CD14-positive monocyte (primary cell): ENCODE results near the gene SV2B. TPM values are rescaled to one million over a fixed set of nuclear protein-coding genes. Genes with fewer than 3 reads are reported as not detected.

ENCODE experiments used
- DNase-seq, 3 donors: peaks; one replicate each; pipeline ENCODE4 v3.0.0-alpha.2; 2011 to 2022
- H2AFZ ChIP-seq: 2 replicates; pipeline ENCODE4 v1.6.0; 2012; ENCODE audit warnings: mild to moderate bottlenecking, low read depth, low read length, inconsistent platforms; ENCODE audit not compliant: insufficient read depth, poor library complexity, severe bottlenecking
- H3K27ac ChIP-seq, 2 donors: 1 replicate in 1 of 2; 2 replicates in 1 of 2; pipeline ENCODE4 v1.5.1; 2012 to 2013; ENCODE audit warnings: low read length in 2 of 2, control low read depth in 1 of 2, inconsistent platforms in 1 of 2, low read depth in 1 of 2, mild to moderate bottlenecking in 1 of 2
- H3K27me3 ChIP-seq, 2 donors: one replicate each; pipeline versions ENCODE4 v1.6.0 to v1.6.1; 2011 to 2013; ENCODE audit warnings: low read length in 2 of 2; ENCODE audit not compliant: control insufficient read depth in 2 of 2, insufficient read depth in 2 of 2
- H3K36me3 ChIP-seq, 2 donors: replicated peaks in 1 of 2; 1 replicate in 1 of 2; 2 replicates in 1 of 2; pipeline versions ENCODE4 v1.5.1 to v1.6.1; 2012 to 2013; ENCODE audit warnings: low read length in 2 of 2, control low read depth in 1 of 2, inconsistent platforms in 1 of 2, mild to moderate bottlenecking in 1 of 2; ENCODE audit not compliant: insufficient read depth in 2 of 2, control insufficient read depth in 1 of 2
- H3K4me1 ChIP-seq, 2 donors: 1 replicate in 1 of 2; 2 replicates in 1 of 2; pipeline versions ENCODE4 v1.5.1 to v1.6.1; 2012 to 2013; ENCODE audit warnings: low read length in 2 of 2, control low read depth in 1 of 2, inconsistent platforms in 1 of 2, mild to moderate bottlenecking in 1 of 2, moderate library complexity in 1 of 2; ENCODE audit not compliant: insufficient read depth in 2 of 2, control insufficient read depth in 1 of 2
- H3K4me2 ChIP-seq: replicated peaks from 2 replicates; pipeline ENCODE3; 2012; ENCODE audit warnings: low read length, moderate library complexity, mild to moderate bottlenecking; ENCODE audit not compliant: poor library complexity, severe bottlenecking; ENCODE audit errors: extremely low read depth
- H3K4me3 ChIP-seq, 3 experiments: fragments of 200-600 bp in 1 of 3; sonication (generic) in 1 of 3; replicated peaks in 1 of 3; 1 replicate in 2 of 3; 2 replicates in 1 of 3; pipeline ENCODE4 v1.5.1; 2011 to 2013; ENCODE audit warnings: low read length in 3 of 3, mild to moderate bottlenecking in 3 of 3, control low read depth in 2 of 3, low read depth in 2 of 3, inconsistent platforms in 1 of 3, moderate library complexity in 1 of 3
- H3K79me2 ChIP-seq: 2 replicates; pipeline ENCODE4 v1.6.0; 2012; ENCODE audit warnings: mild to moderate bottlenecking, control low read depth, inconsistent platforms, low read length, moderate library complexity; ENCODE audit not compliant: insufficient read depth
- H3K9ac ChIP-seq: 2 replicates; pipeline ENCODE4 v1.6.0; 2017; ENCODE audit warnings: low read length, mild to moderate bottlenecking; ENCODE audit not compliant: insufficient read depth, poor library complexity, severe bottlenecking
- H3K9me3 ChIP-seq, 2 donors: replicated peaks in 1 of 2; 1 replicate in 1 of 2; 2 replicates in 1 of 2; pipeline versions ENCODE4 v1.5.1 to v1.6.1; 2012 to 2013; ENCODE audit warnings: low read length in 2 of 2, control low read depth in 1 of 2; ENCODE audit not compliant: control insufficient read depth in 1 of 2, insufficient read depth in 1 of 2
- H4K20me1 ChIP-seq: 2 replicates; pipeline ENCODE4 v1.6.0; 2012; ENCODE audit warnings: mild to moderate bottlenecking, low read length, control low read depth, moderate library complexity; ENCODE audit not compliant: insufficient read depth
- H3K27ac Mint-ChIP-seq, 7 donors: one replicate each; pipeline ENCODE4 v1.8.0; 2020; ENCODE audit warnings: mild to moderate bottlenecking in 7 of 7, mixed read lengths in 7 of 7, moderate library complexity in 6 of 7, inconsistent platforms in 2 of 7
- H3K27me3 Mint-ChIP-seq, 3 donors: one replicate each; pipeline ENCODE4 v1.8.0; 2021 to 2022; ENCODE audit warnings: low read depth in 3 of 3, mild to moderate bottlenecking in 3 of 3, mixed read lengths in 3 of 3, moderate library complexity in 3 of 3, inconsistent platforms in 1 of 3
- H3K36me3 Mint-ChIP-seq, 2 donors: one replicate each; pipeline ENCODE4 v1.8.0; 2020; ENCODE audit warnings: mixed read lengths in 2 of 2, inconsistent platforms in 1 of 2, mild to moderate bottlenecking in 1 of 2
- H3K4me1 Mint-ChIP-seq: one replicate; pipeline ENCODE4 v1.8.0; 2020; ENCODE audit warnings: mild to moderate bottlenecking, mixed read lengths
- H3K4me3 Mint-ChIP-seq, 2 donors: one replicate each; pipeline ENCODE4 v1.8.0; 2020; ENCODE audit warnings: mild to moderate bottlenecking in 2 of 2, mixed read lengths in 2 of 2, moderate library complexity in 1 of 2
- H3K9me3 Mint-ChIP-seq, 7 donors: one replicate each; pipeline ENCODE4 v1.8.0; 2020 to 2022; ENCODE audit warnings: mixed read lengths in 7 of 7, mild to moderate bottlenecking in 6 of 7, moderate library complexity in 6 of 7, inconsistent platforms in 2 of 7
- CTCF ChIP-seq: fragments of 200-600 bp; IDR thresholded peaks from one replicate; pipeline ENCODE4 v1.8.0; 2022; ENCODE audit warnings: antibody characterized with exemption, mild to moderate bottlenecking
- WGBS: methylation state at CpG from one replicate; pipeline ENCODE4 v1.1.5; 2013; ENCODE audit warnings: missing lambda C conversion rate; ENCODE audit not compliant: insufficient coverage; 5-methylcytosine and 5-hydroxymethylcytosine counted together
- intact Hi-C, 2 donors: fragments of 100-400 bp; cut with micrococcal nuclease; formaldehyde crosslinking; loops; one replicate each; pipeline versions ENCODE4 v1.15.0 to v1.15.1; 2023
- polyA plus RNA-seq, 3 donors: library from polyadenylated mRNA; depleted of rRNA in 1 of 3; unstranded in 2 of 3; stranded (reverse) in 1 of 3; fragments of 300-500 nt in 2 of 3; fragments of >200 nt in 1 of 3; fragmentation: Illumina TruSeq in 2 of 3; gene quantifications; 1 replicate in 2 of 3; 2 replicates in 1 of 3; pipeline ENCODE4 v1.2.3, GENCODE V29; 2012 to 2021

Gene SV2B
- polyA plus RNA-seq, 3 donors: not detected

- intact Hi-C loops: no loop called here
These were observed 103.7 kb downstream of the SV2B start for GRCh38 chr15:91203619-91204203.

GRCh38 chr15:91208371-91208770, 108.3 kb downstream of the SV2B start:
- WGBS: 100% methylated on average over 1 of the region's 1 CpG
- H3K4me3 Mint-ChIP-seq: no peak overlapping the region
- no peak for DNase-seq
- Histone ChIP-seq H2AFZ (no peak overlapping the region), H3K4me1 (no peaks in the 10 kb centered on the region), H4K20me1 (no peaks in the 10 kb centered on the region), H3K9ac (no peak overlapping the region), H3K79me2 (no peaks in the 10 kb centered on the region), H3K36me3 (no peaks in the 10 kb centered on the region), H3K27ac (no peak overlapping the region), H3K4me3 (no peak overlapping the region), H3K4me2 (no peak overlapping the region), H3K9me3 (no peaks in the 10 kb centered on the region), H3K27me3 (peaks cover 0 to 2% of the 10 kb centered on the region in 2 donors)
- H3K27me3 Mint-ChIP-seq: peaks cover 7 to 23% (median 10%) of the 10 kb centered on the region in 3 donors
- H3K27ac Mint-ChIP-seq: no peak overlapping the region
- no peaks in the 10 kb centered on the region for H3K4me1 Mint-ChIP-seq
- H3K9me3 Mint-ChIP-seq: peaks cover 0 to 3% (median 0%) of the 10 kb centered on the region in 7 donors
- no peak for TF ChIP-seq CTCF
- no peaks in the 10 kb centered on the region for H3K36me3 Mint-ChIP-seq
- intact Hi-C loops: no loop called here

More at GRCh38 chr15:91203619-91204203, 103.7 kb downstream of the SV2B start:
- Mint-ChIP-seq H3K9me3 (peaks cover 0 to 3% (median 0%) of the 10 kb centered on the region in 7 donors), H3K27ac (no peak overlapping the region), H3K4me3 (no peak overlapping the region), H3K36me3 (no peaks in the 10 kb centered on the region), H3K4me1 (no peaks in the 10 kb centered on the region), H3K27me3 (peaks cover 7 to 26% (median 14%) of the 10 kb centered on the region in 3 donors)
- no peaks in the 10 kb centered on the region for H4K20me1 ChIP-seq
- TF ChIP-seq CTCF: no peak
- no peak overlapping the region for H3K27ac ChIP-seq
- peaks cover 0 to 2% of the 10 kb centered on the region in 2 donors for H3K27me3 ChIP-seq
- WGBS: 100% methylated on average over 2 of the region's 7 CpGs
- no peaks in the 10 kb centered on the region for H3K36me3 ChIP-seq
- H3K4me3 ChIP-seq: no peak overlapping the region
- H3K9me3 ChIP-seq: no peaks in the 10 kb centered on the region
- no peak overlapping the region for H3K4me2 ChIP-seq
- H2AFZ ChIP-seq: no peak overlapping the region
- no peaks in the 10 kb centered on the region for H3K4me1 ChIP-seq
- no peak for DNase-seq
- no peak overlapping the region for H3K9ac ChIP-seq
- H3K79me2 ChIP-seq: no peaks in the 10 kb centered on the region
